ENCODE measurements around the gene CDC25B.

CDC25B gene

DNA sequence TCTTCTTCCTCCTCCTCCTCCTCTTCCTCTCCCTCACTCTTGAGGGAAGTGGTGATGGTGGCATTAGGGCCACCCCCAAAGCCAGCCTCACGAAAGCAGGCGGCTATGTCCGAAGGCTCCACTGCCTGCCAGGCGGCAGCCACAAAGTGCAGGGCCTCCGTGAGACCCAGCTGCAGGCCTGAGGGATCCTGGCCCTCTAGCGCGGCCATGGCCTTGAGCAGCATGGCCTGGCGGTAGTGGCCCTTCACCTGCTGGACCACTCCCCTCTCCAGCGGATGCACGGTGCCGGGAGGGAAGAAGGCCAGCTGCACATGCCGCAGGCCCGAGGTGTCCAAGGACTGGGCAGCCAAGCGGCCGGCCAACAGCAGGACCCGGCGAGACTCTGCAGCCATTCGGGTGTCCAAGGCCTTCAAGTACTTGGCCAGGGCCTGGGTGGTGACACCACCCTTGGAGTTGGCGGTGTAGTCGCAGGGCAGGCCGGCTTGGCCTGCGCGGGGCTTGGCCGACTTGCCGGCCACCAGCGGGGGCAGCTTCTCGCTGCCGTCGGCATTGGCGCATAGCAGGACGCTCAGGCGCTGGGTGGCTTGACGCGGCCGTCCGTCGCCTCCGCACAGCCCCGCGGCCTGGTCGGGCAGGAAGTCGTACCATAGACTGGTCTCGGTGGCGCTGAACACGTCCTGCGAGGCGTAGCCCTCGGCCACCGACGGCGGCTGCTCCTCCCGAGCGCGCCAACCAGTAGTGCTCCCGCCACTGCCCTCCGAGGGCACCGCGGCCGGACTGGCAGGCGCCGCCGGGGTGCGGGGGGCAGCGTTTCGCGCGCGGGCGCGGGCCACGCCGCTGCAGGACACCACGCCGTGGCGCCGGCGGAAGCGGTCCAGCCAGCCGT is 10.6 kb upstream of the CDC25B start:
- no peaks in the 10 kb centered on the region for H3K27me3 ChIP-seq (ENCODE audit: insufficient read depth, low read length, poor library complexity, severe bottlenecking)
- H3K4me1 ChIP-seq (ENCODE audit: insufficient read depth, low read length, poor library complexity, severe bottlenecking): peaks cover 7% of the 10 kb centered on the region
- no peaks in the 10 kb centered on the region for H3K79me2 ChIP-seq (ENCODE audit: insufficient read depth, low read length)
- H3K9ac ChIP-seq (ENCODE audit: low read depth, low read length, poor library complexity, severe bottlenecking): no peak overlapping the region
- no peaks in the 10 kb centered on the region for H3F3A ChIP-seq (ENCODE audit: low read depth)
- H3K9me2 ChIP-seq (replicated peaks; ENCODE audit: low read depth, low read length): no peaks in the 10 kb centered on the region
- TF ChIP-seq EZH2phosphoT487 (IDR thresholded peaks at IDR 0.05; ENCODE audit: borderline replicate concordance): no peak
- TF ChIP-seq, protein P1, sequence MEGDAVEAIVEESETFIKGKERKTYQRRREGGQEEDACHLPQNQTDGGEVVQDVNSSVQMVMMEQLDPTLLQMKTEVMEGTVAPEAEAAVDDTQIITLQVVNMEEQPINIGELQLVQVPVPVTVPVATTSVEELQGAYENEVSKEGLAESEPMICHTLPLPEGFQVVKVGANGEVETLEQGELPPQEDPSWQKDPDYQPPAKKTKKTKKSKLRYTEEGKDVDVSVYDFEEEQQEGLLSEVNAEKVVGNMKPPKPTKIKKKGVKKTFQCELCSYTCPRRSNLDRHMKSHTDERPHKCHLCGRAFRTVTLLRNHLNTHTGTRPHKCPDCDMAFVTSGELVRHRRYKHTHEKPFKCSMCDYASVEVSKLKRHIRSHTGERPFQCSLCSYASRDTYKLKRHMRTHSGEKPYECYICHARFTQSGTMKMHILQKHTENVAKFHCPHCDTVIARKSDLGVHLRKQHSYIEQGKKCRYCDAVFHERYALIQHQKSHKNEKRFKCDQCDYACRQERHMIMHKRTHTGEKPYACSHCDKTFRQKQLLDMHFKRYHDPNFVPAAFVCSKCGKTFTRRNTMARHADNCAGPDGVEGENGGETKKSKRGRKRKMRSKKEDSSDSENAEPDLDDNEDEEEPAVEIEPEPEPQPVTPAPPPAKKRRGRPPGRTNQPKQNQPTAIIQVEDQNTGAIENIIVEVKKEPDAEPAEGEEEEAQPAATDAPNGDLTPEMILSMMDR (conservative IDR thresholded peaks at IDR 0.05; ENCODE audit: low read length): no peak
- no peaks in the 10 kb centered on the region for H3K36me3 ChIP-seq (ENCODE audit: insufficient read depth, low read length)
- H3K4me3 ChIP-seq (ENCODE audit: low read length, poor library complexity, severe bottlenecking): no peak overlapping the region
- H4K20me1 ChIP-seq (ENCODE audit: insufficient read depth, low read length, poor library complexity, severe bottlenecking): no peaks in the 10 kb centered on the region
- no peak overlapping the region for H3K4me2 ChIP-seq (ENCODE audit: low read depth, low read length, poor library complexity, severe bottlenecking)
- H3K9me3 ChIP-seq (ENCODE audit: insufficient read depth, low read depth, low read length): no peaks in the 10 kb centered on the region
- H2AFZ ChIP-seq (ENCODE audit: low read length): no peak overlapping the region

DNA sequence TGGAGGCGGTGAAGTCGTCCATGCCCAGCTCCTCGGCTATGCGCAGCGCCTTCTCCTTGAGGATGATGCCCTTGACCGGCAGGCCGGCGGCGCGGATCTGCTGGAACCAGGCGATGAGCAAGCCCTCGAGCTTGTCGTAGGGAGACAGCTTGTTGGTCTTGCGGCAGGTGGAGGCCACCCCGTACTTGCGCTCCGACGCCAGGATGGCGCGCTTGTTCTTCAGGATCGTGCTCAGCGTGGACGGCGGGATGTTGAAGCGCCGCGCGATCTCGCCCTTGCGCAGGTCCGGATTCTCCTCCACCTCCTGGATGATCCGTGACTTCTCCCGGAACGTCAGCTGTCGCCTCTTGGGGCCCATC is 10.0 kb upstream of the CDC25B start:
- TF ChIP-seq EZH2phosphoT487 (IDR thresholded peaks at IDR 0.05; ENCODE audit: borderline replicate concordance): no peak
- TF ChIP-seq, protein P1 (conservative IDR thresholded peaks at IDR 0.05; ENCODE audit: low read length): no peak
- Histone ChIP-seq H3K36me3 (ENCODE audit: insufficient read depth, low read length) (no peaks in the 10 kb centered on the region), H2AFZ (ENCODE audit: low read length) (no peak overlapping the region), H3K4me1 (ENCODE audit: insufficient read depth, low read length, poor library complexity, severe bottlenecking) (peaks cover 7% of the 10 kb centered on the region), H3K4me2 (ENCODE audit: low read depth, low read length, poor library complexity, severe bottlenecking) (no peak overlapping the region), H3K9me2 (replicated peaks; ENCODE audit: low read depth, low read length) (no peaks in the 10 kb centered on the region), H4K20me1 (ENCODE audit: insufficient read depth, low read length, poor library complexity, severe bottlenecking) (no peaks in the 10 kb centered on the region), H3K79me2 (ENCODE audit: insufficient read depth, low read length) (no peaks in the 10 kb centered on the region), H3K4me3 (ENCODE audit: low read length, poor library complexity, severe bottlenecking) (no peak overlapping the region), H3F3A (ENCODE audit: low read depth) (no peaks in the 10 kb centered on the region), H3K9ac (ENCODE audit: low read depth, low read length, poor library complexity, severe bottlenecking) (no peak overlapping the region), H3K27me3 (ENCODE audit: insufficient read depth, low read length, poor library complexity, severe bottlenecking) (no peaks in the 10 kb centered on the region), H3K9me3 (ENCODE audit: insufficient read depth, low read depth, low read length) (no peaks in the 10 kb centered on the region)

DNA sequence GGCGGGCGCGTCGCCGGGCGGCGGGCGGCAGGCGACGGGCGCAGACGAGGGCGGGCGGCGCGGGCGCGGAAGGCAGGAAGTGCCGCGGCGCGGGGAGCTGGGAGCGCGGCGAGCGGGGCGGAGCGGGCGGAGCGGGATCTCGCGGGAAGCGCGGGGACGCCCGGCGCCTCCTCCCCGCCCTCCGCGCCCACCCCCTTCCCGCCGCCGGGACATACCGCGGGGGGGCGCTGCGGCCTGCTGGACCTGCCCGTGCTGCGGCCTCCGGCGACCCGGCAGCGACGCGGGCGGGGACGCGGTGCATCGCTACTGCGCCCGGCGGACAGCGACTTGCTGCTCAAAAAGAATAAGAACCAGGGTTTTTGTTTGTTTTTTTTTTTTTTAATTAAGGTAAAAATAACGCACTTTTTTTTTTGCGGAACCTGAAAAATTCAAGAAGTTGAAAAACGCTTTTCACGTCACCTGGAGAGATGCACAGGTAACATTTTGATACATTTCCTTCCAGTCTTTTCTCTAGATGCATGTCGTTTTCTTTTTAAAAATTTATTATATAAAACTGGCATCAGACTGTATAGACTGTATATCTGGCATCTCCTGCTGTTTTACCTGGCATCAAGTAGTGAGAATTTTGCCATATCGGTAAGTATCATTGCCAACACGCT is 9.3 kb upstream of the CDC25B start, which contains the start of gene CENPB:
Gene CENPB, minus strand, starts transcription at position 76 of the 659 bp plus-strand sequence. CDS start 257 bp downstream, outside the sequence.
- no peaks in the 10 kb centered on the region for H3K36me3 ChIP-seq (ENCODE audit: insufficient read depth, low read length)
- H2AFZ ChIP-seq (ENCODE audit: low read length): peak within 1 kb of the TSS; percentile 69; the same call in 1 of the 2 replicates
- H3K4me2 ChIP-seq (ENCODE audit: low read depth, low read length, poor library complexity, severe bottlenecking): peak within 1 kb of the TSS; percentile 86
- H3K4me3 ChIP-seq (ENCODE audit: low read length, poor library complexity, severe bottlenecking): peak within 1 kb of the TSS; percentile 69
- no peaks in the 10 kb centered on the region for H3F3A ChIP-seq (ENCODE audit: low read depth)
- TF ChIP-seq EZH2phosphoT487 (IDR thresholded peaks at IDR 0.05; ENCODE audit: borderline replicate concordance): no peak
- TF ChIP-seq, protein P1 (conservative IDR thresholded peaks at IDR 0.05; ENCODE audit: low read length): peak; percentile 62
- H3K4me1 ChIP-seq (ENCODE audit: insufficient read depth, low read length, poor library complexity, severe bottlenecking): peaks cover 7% of the 10 kb centered on the region
- peak within 1 kb of the TSS; percentile 45 for H3K9ac ChIP-seq (ENCODE audit: low read depth, low read length, poor library complexity, severe bottlenecking)
- no peaks in the 10 kb centered on the region for H3K9me3 ChIP-seq (ENCODE audit: insufficient read depth, low read depth, low read length)
- no peaks in the 10 kb centered on the region for H3K9me2 ChIP-seq (replicated peaks; ENCODE audit: low read depth, low read length)
- H3K27me3 ChIP-seq (ENCODE audit: insufficient read depth, low read length, poor library complexity, severe bottlenecking): no peaks in the 10 kb centered on the region
- H3K79me2 ChIP-seq (ENCODE audit: insufficient read depth, low read length): no peaks in the 10 kb centered on the region
- H4K20me1 ChIP-seq (ENCODE audit: insufficient read depth, low read length, poor library complexity, severe bottlenecking): no peaks in the 10 kb centered on the region
